ENCODE results near the gene SNAPC3. TPM values are rescaled to one million over a fixed set of nuclear protein-coding genes. Genes with fewer than 3 reads are reported as not detected.

The SNAPC3 gene
- total and polyA plus RNA-seq, 8 donors: 30.7 to 72.3 (median 60.7) TPM

- peak in 1 of 2 donors; percentile 25 for TF ChIP-seq CTCF (IDR thresholded peaks at IDR 0.05)
- H3K9me3 ChIP-seq: no peaks in the 10 kb centered on the region
- peak within 1 kb of the TSS; percentile 98 to 99 for H3K4me3 ChIP-seq
- H3K27ac ChIP-seq: peak within 1 kb of the TSS; percentile 92 to 94
- peaks cover 0 to 24% of the 10 kb centered on the region in 2 donors for H3K4me1 ChIP-seq
- H3K27me3 ChIP-seq: no peaks in the 10 kb centered on the region
- ATAC-seq: peak; percentile 95
- peaks cover 0 to 12% of the 10 kb centered on the region in 2 donors for H3K36me3 ChIP-seq
- intact Hi-C loops (cut with DNase I): no loop called here
- DNase-seq: peak; percentile 82 to 93 (median 88)
Measured at GRCh38 chr9:15510789-15511575, 88.3 kb downstream of the SNAPC3 start, which contains the start of gene PSIP1. Gene PSIP1 (minus strand): TSS chr9:15510970. CDS start chr9:15510188, 782 bp downstream.

Other genes starting within 250 kb of the SNAPC3 start
- 10 to 100 TPM; 21.7 to 23.2 TPM for gene TTC39B, start 115.7 kb upstream of the SNAPC3 start, total RNA-seq
- gene TTC39B, start 115.7 kb upstream of the SNAPC3 start, polyA plus RNA-seq (ENCODE audit: insufficient read length in 6 of 6): 10 to 100 TPM; 10.7 to 13.6 (median 12.9) TPM
- gene PSIP1, start 88.1 kb downstream of the SNAPC3 start, total RNA-seq: 10 to 100 TPM; 32.7 to 33.5 TPM
- 100 to 1,000 TPM; 150 to 211 (median 185) TPM for gene PSIP1, start 88.1 kb downstream of the SNAPC3 start, polyA plus RNA-seq (ENCODE audit: insufficient read length in 6 of 6)
- gene CCDC171, start 130.2 kb downstream of the SNAPC3 start, total RNA-seq: 1 to 10 TPM; 2.0 to 2.3 TPM
- 10 to 100 TPM in 4 of 6 donors, 1 to 10 TPM in 2; 9.1 to 11.2 (median 10.5) TPM for gene CCDC171, start 130.2 kb downstream of the SNAPC3 start, polyA plus RNA-seq (ENCODE audit: insufficient read length in 6 of 6)

All from left lung (tissue), 10 donors.